GM23248 (cell line): ENCODE measurements around the gene POFUT2.

ENCODE experiments used
- EZH2 ChIP-seq: fragments of 200-600 bp; sonication (generic); IDR thresholded peaks from 2 replicates; pipeline ENCODE4 v1.6.1; 2018; ENCODE audit warnings: antibody characterized with exemption, mild to moderate bottlenecking; ENCODE audit not compliant: insufficient read depth, poor library complexity, severe bottlenecking
- EZH2phosphoT487 ChIP-seq: fragments of 200-600 bp; sonication (generic); IDR thresholded peaks from 2 replicates; pipeline ENCODE4 v1.6.1; 2018; ENCODE audit warnings: antibody characterized with exemption, moderate library complexity, mild to moderate bottlenecking, low read depth; ENCODE audit not compliant: insufficient read depth

DNA sequence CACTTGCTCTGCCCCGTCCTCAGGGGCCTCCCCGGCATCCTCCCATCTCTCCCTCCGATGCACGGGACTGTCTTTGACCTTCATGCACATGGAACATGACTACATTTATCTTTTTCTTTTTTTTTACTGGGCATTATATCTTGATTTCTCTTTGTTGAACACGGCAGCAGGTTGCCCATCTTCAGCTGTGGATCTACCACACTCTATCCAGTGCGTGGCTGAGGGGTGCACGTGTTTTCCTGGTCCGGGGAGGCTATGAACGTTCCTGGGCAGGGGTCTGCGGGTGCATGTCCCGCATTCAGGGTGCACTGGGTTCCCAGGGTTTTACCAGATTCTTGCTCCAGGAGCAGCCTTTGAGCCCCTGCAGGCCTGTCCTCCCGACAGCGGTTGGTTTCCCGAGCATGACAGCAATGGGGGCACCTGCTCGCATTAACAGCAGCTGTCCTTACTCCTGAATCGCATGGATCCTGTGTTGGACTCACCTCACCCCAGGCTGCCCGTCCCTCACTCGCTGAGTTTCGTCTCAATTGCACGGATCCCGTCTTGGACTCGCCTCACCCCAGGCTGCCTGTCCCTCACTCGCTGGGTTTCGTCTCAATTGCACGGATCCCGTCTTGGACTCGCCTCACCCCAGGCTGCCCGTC is 7.4 kb downstream of the POFUT2 start:
- TF ChIP-seq EZH2phosphoT487, result no peak
- no peak for TF ChIP-seq EZH2
